OCI-LY1 (cell line): ENCODE data around the gene MAP3K3.

Experiments
- H2AFZ ChIP-seq: fragments of 200-600 bp; sonication (generic), shearing (Covaris generic); 2 replicates; pipeline ENCODE4 v1.6.0; 2014; ENCODE audit warnings: antibody characterized with exemption, mild to moderate bottlenecking, low read length
- H3F3A ChIP-seq: fragments of 200-600 bp; sonication (generic), shearing (Covaris generic); 2 replicates; pipeline ENCODE4 v1.6.0; 2014; ENCODE audit warnings: mild to moderate bottlenecking, antibody characterized with exemption, low read length, moderate library complexity; ENCODE audit not compliant: insufficient read depth
- H3K27ac ChIP-seq: fragments of 200-600 bp; sonication (generic); 2 replicates; pipeline ENCODE4 v1.5.1; 2014; ENCODE audit warnings: low read length, mixed run types, mild to moderate bottlenecking, low read depth; ENCODE audit not compliant: poor library complexity, severe bottlenecking
- H3K27me3 ChIP-seq: fragments of 200-600 bp; sonication (generic); 2 replicates; pipeline ENCODE4 v1.6.0; 2014; ENCODE audit warnings: antibody characterized with exemption, mild to moderate bottlenecking, low read length, moderate library complexity; ENCODE audit not compliant: insufficient read depth
- H3K36me3 ChIP-seq: fragments of 200-600 bp; sonication (generic); 2 replicates; pipeline ENCODE4 v1.6.1; 2014; ENCODE audit warnings: mild to moderate bottlenecking, antibody characterized with exemption, low read length, moderate library complexity, mixed read lengths; ENCODE audit not compliant: insufficient read depth
- H3K4me1 ChIP-seq: fragments of 200-600 bp; sonication (generic); 2 replicates; pipeline ENCODE4 v1.5.1; 2014; ENCODE audit warnings: mild to moderate bottlenecking, low read length, moderate library complexity; ENCODE audit not compliant: insufficient read depth, severe bottlenecking
- H3K4me2 ChIP-seq: fragments of 200-600 bp; sonication (generic), shearing (Covaris generic); 2 replicates; pipeline ENCODE4 v1.6.1; 2014; ENCODE audit warnings: low read length
- H3K4me3 ChIP-seq: fragments of 200-600 bp; sonication (generic); 2 replicates; pipeline ENCODE4 v1.5.1; 2014; ENCODE audit warnings: low read length, low read depth, mild to moderate bottlenecking, mixed read lengths; ENCODE audit not compliant: poor library complexity, severe bottlenecking
- H3K79me2 ChIP-seq: fragments of 200-600 bp; shearing (Covaris generic); 2 replicates; pipeline ENCODE4 v1.6.1; 2016; ENCODE audit warnings: mixed run types, low read length, mixed read lengths; ENCODE audit not compliant: insufficient read depth
- H3K9ac ChIP-seq: fragments of 200-600 bp; sonication (generic), shearing (Covaris generic); 2 replicates; pipeline ENCODE4 v1.6.1; 2014; ENCODE audit warnings: mild to moderate bottlenecking, low read length, mixed read lengths
- H3K9me2 ChIP-seq: fragments of 200-600 bp; sonication (generic), shearing (Covaris generic); 2 replicates; pipeline ENCODE4 v1.6.1; 2014; ENCODE audit warnings: low read depth, mild to moderate bottlenecking, low read length, mixed read lengths
- H3K9me3 ChIP-seq: fragments of 200-600 bp; shearing (Covaris generic); 2 replicates; pipeline ENCODE4 v1.6.1; 2014; ENCODE audit warnings: low read length, mixed read lengths
- H4K20me1 ChIP-seq: fragments of 200-600 bp; sonication (generic), shearing (Covaris generic); 2 replicates; pipeline ENCODE4 v1.6.0; 2016; ENCODE audit warnings: mild to moderate bottlenecking, low read length; ENCODE audit not compliant: insufficient read depth
- CTCF ChIP-seq: fragments of 200-600 bp; sonication (generic), shearing (Covaris generic); IDR thresholded peaks from 2 replicates; pipeline ENCODE4 v1.5.1; 2017; ENCODE audit warnings: mild to moderate bottlenecking, antibody characterized with exemption, low read length, moderate library complexity, mixed read lengths
- EZH2 ChIP-seq: fragments of 200-600 bp; sonication (generic), shearing (Covaris generic); IDR thresholded peaks from 2 replicates; pipeline ENCODE4 v1.8.0; 2017; ENCODE audit warnings: borderline replicate concordance, mixed run types, mild to moderate bottlenecking, antibody characterized with exemption, low read length, moderate library complexity, mixed read lengths

Gene MAP3K3

GRCh38 chr17:63680700-63681099, 58.5 kb downstream of the MAP3K3 start:
- H3K9me2 ChIP-seq: no peaks in the 10 kb centered on the region
- H3K36me3 ChIP-seq: peaks cover 34% of the 10 kb centered on the region
- no peaks in the 10 kb centered on the region for H4K20me1 ChIP-seq
- H3K4me1 ChIP-seq: no peaks in the 10 kb centered on the region
- 0 out of 2 replicates have a peak, but pooled peaks cover 9% of the 10 kb centered on the region for H3K9me3 ChIP-seq
- no peak overlapping the region for H3K4me3 ChIP-seq
- H3K79me2 ChIP-seq: no peaks in the 10 kb centered on the region
- no peak overlapping the region for H3K4me2 ChIP-seq
- H3F3A ChIP-seq: no peaks in the 10 kb centered on the region
- no peak overlapping the region for H3K27ac ChIP-seq
- H2AFZ ChIP-seq: no peak overlapping the region
- no peaks in the 10 kb centered on the region for H3K27me3 ChIP-seq
- no peak overlapping the region for H3K9ac ChIP-seq
- TF ChIP-seq EZH2 (no peak), CTCF (no peak)

GRCh38 chr17:63681530-63681929, 59.3 kb downstream of the MAP3K3 start:
- H3K79me2 ChIP-seq: no peaks in the 10 kb centered on the region
- H3K36me3 ChIP-seq: peaks cover 34% of the 10 kb centered on the region
- TF ChIP-seq EZH2: no peak
- no peak for TF ChIP-seq CTCF
- H2AFZ ChIP-seq: no peak overlapping the region
- H3K27me3 ChIP-seq: no peaks in the 10 kb centered on the region
- H3K4me2 ChIP-seq: no peak overlapping the region
- H4K20me1 ChIP-seq: no peaks in the 10 kb centered on the region
- H3K9me3 ChIP-seq: 0 out of 2 replicates have a peak, but pooled peaks cover 9% of the 10 kb centered on the region
- no peaks in the 10 kb centered on the region for H3K4me1 ChIP-seq
- no peak overlapping the region for H3K27ac ChIP-seq
- no peaks in the 10 kb centered on the region for H3F3A ChIP-seq
- no peak overlapping the region for H3K4me3 ChIP-seq
- no peaks in the 10 kb centered on the region for H3K9me2 ChIP-seq
- H3K9ac ChIP-seq: no peak overlapping the region

- no peak overlapping the region for H2AFZ ChIP-seq
- no peak overlapping the region for H3K4me2 ChIP-seq
- no peaks in the 10 kb centered on the region for H3K27me3 ChIP-seq
- 0 out of 2 replicates have a peak, but pooled peaks cover 9% of the 10 kb centered on the region for H3K9me3 ChIP-seq
- H3K9ac ChIP-seq: no peak overlapping the region
- peaks cover 34% of the 10 kb centered on the region for H3K36me3 ChIP-seq
- H3K4me3 ChIP-seq: no peak overlapping the region
- no peaks in the 10 kb centered on the region for H3K9me2 ChIP-seq
- H4K20me1 ChIP-seq: no peaks in the 10 kb centered on the region
- no peaks in the 10 kb centered on the region for H3F3A ChIP-seq
- H3K4me1 ChIP-seq: no peaks in the 10 kb centered on the region
- H3K27ac ChIP-seq: no peak overlapping the region
- no peaks in the 10 kb centered on the region for H3K79me2 ChIP-seq
- no peak for TF ChIP-seq EZH2
- no peak for TF ChIP-seq CTCF
Measured at GRCh38 chr17:63682441-63682840, 60.2 kb downstream of the MAP3K3 start.
